ENCODE measurements around the gene DYNLT2. TPM values are rescaled to one million over a fixed set of nuclear protein-coding genes. Genes with fewer than 3 reads are reported as not detected.
"Not testable (repeated sequence)": the region's sequence is repeated elsewhere in the genome, so short reads cannot be mapped to it uniquely, and the experiment has no call there.

DYNLT2 gene
- total and polyA plus RNA-seq, 7 donors = 0.46 to 2.2 (median 1.9) TPM

DNA sequence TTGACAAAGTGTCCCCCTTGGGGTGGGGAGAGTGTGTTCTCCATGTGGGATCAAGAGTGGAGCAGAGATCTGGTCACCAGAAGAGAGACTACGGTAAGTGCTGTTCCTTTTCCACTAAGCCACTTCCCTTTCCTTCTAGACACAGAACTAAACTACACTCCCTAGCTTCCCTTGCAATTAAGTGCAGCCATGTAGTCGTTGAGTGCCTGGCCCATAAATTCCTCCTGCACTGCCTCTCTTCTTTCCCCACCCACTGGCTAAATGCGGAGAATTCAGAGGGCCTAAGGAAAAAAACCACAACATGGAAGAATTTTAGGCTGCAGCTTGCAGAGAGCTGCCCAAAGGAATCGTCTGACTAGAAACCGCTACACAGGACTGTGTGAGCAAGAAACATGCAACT, 51.1 kb downstream of the DYNLT2 start:
- Histone ChIP-seq H3K4me1 (peaks cover 0 to 54% (median 41%) of the 10 kb centered on the region in 4 donors), H3K4me3 (no peak overlapping the region), H3K36me3 (peaks cover 0 to 11% (median 3%) of the 10 kb centered on the region in 4 donors), H3K27ac (no peak overlapping the region), H3K9me3 (no peaks in the 10 kb centered on the region), H3K27me3 (no peaks in the 10 kb centered on the region)
- 21 to 47% methylated on average over 5 of the region's 5 CpGs for WGBS, 2 donors
- DNase-seq = no peak
- intact Hi-C loops (cut with DNase I) = loop anchor here (10.0 kb wide), 1 partner anchor 745 kb away; no protein-coding TSS in a partner anchor
- TF ChIP-seq, protein P1, sequence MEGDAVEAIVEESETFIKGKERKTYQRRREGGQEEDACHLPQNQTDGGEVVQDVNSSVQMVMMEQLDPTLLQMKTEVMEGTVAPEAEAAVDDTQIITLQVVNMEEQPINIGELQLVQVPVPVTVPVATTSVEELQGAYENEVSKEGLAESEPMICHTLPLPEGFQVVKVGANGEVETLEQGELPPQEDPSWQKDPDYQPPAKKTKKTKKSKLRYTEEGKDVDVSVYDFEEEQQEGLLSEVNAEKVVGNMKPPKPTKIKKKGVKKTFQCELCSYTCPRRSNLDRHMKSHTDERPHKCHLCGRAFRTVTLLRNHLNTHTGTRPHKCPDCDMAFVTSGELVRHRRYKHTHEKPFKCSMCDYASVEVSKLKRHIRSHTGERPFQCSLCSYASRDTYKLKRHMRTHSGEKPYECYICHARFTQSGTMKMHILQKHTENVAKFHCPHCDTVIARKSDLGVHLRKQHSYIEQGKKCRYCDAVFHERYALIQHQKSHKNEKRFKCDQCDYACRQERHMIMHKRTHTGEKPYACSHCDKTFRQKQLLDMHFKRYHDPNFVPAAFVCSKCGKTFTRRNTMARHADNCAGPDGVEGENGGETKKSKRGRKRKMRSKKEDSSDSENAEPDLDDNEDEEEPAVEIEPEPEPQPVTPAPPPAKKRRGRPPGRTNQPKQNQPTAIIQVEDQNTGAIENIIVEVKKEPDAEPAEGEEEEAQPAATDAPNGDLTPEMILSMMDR (IDR thresholded peaks at IDR 0.05) = no peak
- TF ChIP-seq EP300 (IDR thresholded peaks at IDR 0.05) (no peak), POLR2AphosphoS5 (IDR thresholded peaks at IDR 0.05) (no peak), POLR2A (IDR thresholded peaks at IDR 0.05) (no peak)

- WGBS, 2 donors = 92% methylated on average over 10 of the region's 10 CpGs
- H3K27ac ChIP-seq; DNase-seq; H3K9me3 ChIP-seq; intact Hi-C loops (cut with DNase I); H3K36me3 ChIP-seq; H3K4me3 ChIP-seq; H3K27me3 ChIP-seq: not testable (repeated sequence)
- H3K4me1 ChIP-seq = peaks cover 0 to 23% (median 14%) of the 10 kb centered on the region in 4 donors
- TF ChIP-seq, protein P1 (IDR thresholded peaks at IDR 0.05) = peak in 3 of 4 experiments; percentile 8 to 43 (median 8)
Measured at GRCh38 chr6:169697115-169697514, 54.3 kb downstream of the DYNLT2 start.

DNA sequence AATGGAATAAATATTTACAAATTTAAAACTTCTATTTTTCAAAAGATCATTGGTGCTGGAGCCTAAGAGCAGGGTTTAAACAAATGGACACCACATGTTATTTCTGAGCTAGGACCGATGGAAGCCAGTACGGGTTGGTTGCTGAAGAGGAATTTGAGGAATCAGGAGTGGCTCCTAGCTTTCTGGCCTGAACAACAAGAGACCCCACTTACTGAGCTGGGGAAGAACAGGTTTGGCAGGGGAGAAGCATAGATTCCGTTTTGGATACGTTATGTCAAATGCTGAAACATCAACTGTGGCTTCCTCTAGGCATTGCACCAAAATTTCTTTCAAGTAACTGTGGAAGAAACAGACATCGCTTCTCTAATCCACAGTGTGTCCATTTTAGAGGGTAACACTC, 56.2 kb downstream of the DYNLT2 start:
- Histone ChIP-seq H3K27me3 (no peaks in the 10 kb centered on the region), H3K4me3 (no peak overlapping the region), H3K4me1 (peaks cover 0 to 9% (median 3%) of the 10 kb centered on the region in 4 donors), H3K27ac (no peak overlapping the region), H3K36me3 (peaks cover 0 to 4% (median 0%) of the 10 kb centered on the region in 4 donors), H3K9me3 (peaks cover 0 to 4% (median 0%) of the 10 kb centered on the region in 4 donors)
- DNase-seq = no peak
- no peak for TF ChIP-seq POLR2A (IDR thresholded peaks at IDR 0.05)
- TF ChIP-seq EP300 (IDR thresholded peaks at IDR 0.05) = no peak
- TF ChIP-seq, protein P1 (IDR thresholded peaks at IDR 0.05) = no peak
- no peak for TF ChIP-seq POLR2AphosphoS5 (IDR thresholded peaks at IDR 0.05)
- 86 to 90% methylated on average over 5 of the region's 5 CpGs for WGBS, 2 donors
- intact Hi-C loops (cut with DNase I) = no loop called here

- H3K27me3 ChIP-seq = no peaks in the 10 kb centered on the region
- H3K27ac ChIP-seq = no peak overlapping the region
- 94 to 96% methylated on average over 3 of the region's 3 CpGs for WGBS, 2 donors
- no peaks in the 10 kb centered on the region for H3K4me1 ChIP-seq
- DNase-seq = no peak
- peaks cover 0 to 13% (median 2%) of the 10 kb centered on the region in 4 donors for H3K36me3 ChIP-seq
- peaks cover 0 to 4% (median 0%) of the 10 kb centered on the region in 4 donors for H3K9me3 ChIP-seq
- H3K4me3 ChIP-seq = no peak overlapping the region
- TF ChIP-seq EP300 (IDR thresholded peaks at IDR 0.05) = no peak
- TF ChIP-seq, protein P1 (IDR thresholded peaks at IDR 0.05) = no peak
- TF ChIP-seq POLR2A (IDR thresholded peaks at IDR 0.05) = no peak
- no peak for TF ChIP-seq POLR2AphosphoS5 (IDR thresholded peaks at IDR 0.05)
- intact Hi-C loops (cut with DNase I) = no loop called here
Measured at GRCh38 chr6:169692516-169692915, 58.9 kb downstream of the DYNLT2 start.

DNA sequence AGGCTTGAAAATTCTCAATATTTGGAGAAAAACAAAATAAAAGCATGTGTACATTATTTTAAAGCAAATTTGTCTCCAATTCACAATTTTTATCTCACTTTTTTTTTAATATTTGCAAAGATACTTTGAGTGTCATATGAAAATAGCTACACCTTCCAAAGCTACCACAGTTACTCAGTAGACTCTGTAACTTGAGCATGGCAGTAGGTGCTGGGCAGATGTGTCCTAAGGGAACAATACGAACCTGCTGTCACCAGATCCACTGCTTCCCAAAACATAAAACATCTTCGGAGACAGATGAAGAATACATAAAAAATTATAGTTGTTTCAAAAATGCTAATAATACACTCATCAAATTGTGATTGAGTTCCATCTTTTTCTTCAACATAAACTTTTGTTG, 60.1 kb downstream of the DYNLT2 start:
- Histone ChIP-seq H3K36me3 (peaks cover 0 to 25% (median 10%) of the 10 kb centered on the region in 4 donors), H3K9me3 (peaks cover 0 to 4% (median 0%) of the 10 kb centered on the region in 4 donors), H3K4me1 (peaks cover 0 to 2% (median 0%) of the 10 kb centered on the region in 4 donors), H3K27ac (no peak overlapping the region), H3K4me3 (no peak overlapping the region), H3K27me3 (no peaks in the 10 kb centered on the region)
- intact Hi-C loops (cut with DNase I) = no loop called here
- no peak for TF ChIP-seq EP300 (IDR thresholded peaks at IDR 0.05)
- no peak for TF ChIP-seq POLR2AphosphoS5 (IDR thresholded peaks at IDR 0.05)
- TF ChIP-seq, protein P1 (IDR thresholded peaks at IDR 0.05) = no peak
- TF ChIP-seq POLR2A (IDR thresholded peaks at IDR 0.05) = no peak
- DNase-seq = no peak
- WGBS, 2 donors = 93 to 97% methylated on average over 2 of the region's 2 CpGs
